ENCODE measurements around the gene MAP4K4. TPM values are rescaled to one million over a fixed set of nuclear protein-coding genes. Genes with fewer than 3 reads are reported as not detected.

Gene MAP4K4
- total RNA-seq, 1 donor from 2014 or later: 232 TPM

DNA sequence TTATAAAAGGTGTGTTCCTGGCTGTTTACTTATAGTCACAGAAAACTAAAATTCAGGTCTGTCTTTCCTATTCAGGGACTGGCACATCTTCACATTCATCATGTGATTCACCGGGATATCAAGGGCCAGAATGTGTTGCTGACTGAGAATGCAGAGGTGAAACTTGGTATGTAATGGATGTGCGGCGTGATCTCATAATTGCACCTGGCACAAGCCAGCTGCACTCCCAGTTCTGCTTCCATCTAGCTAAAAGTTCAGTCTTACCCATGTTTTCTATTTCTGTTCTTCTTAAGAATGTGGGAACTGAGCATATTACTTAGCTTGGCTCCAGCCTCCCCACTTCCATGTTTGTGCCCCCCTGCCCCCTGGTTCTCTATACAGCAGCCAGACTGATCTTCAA is 131.9 kb downstream of the MAP4K4 start:
- ChIA-PET CTCF (interaction anchor here (0.6 to 7.5 kb wide), 3 partner anchors 104 to 488 kb away, joined by 3 to 162 read pairs (median 51); no protein-coding TSS in a partner anchor), POLR2A (no interaction called here)
- ATAC-seq (ENCODE audit: low read depth): no peak
- peak overlapping the region; percentile 33 for H3K27ac Mint-ChIP-seq
- DNase-seq: no peak
- TF ChIP-seq, protein P1, sequence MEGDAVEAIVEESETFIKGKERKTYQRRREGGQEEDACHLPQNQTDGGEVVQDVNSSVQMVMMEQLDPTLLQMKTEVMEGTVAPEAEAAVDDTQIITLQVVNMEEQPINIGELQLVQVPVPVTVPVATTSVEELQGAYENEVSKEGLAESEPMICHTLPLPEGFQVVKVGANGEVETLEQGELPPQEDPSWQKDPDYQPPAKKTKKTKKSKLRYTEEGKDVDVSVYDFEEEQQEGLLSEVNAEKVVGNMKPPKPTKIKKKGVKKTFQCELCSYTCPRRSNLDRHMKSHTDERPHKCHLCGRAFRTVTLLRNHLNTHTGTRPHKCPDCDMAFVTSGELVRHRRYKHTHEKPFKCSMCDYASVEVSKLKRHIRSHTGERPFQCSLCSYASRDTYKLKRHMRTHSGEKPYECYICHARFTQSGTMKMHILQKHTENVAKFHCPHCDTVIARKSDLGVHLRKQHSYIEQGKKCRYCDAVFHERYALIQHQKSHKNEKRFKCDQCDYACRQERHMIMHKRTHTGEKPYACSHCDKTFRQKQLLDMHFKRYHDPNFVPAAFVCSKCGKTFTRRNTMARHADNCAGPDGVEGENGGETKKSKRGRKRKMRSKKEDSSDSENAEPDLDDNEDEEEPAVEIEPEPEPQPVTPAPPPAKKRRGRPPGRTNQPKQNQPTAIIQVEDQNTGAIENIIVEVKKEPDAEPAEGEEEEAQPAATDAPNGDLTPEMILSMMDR (IDR thresholded peaks at IDR 0.05): no peak
- no peak overlapping the region for H3K4me3 Mint-ChIP-seq
- intact Hi-C loops (cut with micrococcal nuclease): no loop called here
- H3K4me1 Mint-ChIP-seq: peaks cover 52% of the 10 kb centered on the region
- H3K9me3 Mint-ChIP-seq: no peaks in the 10 kb centered on the region
- H3K27me3 Mint-ChIP-seq: no peaks in the 10 kb centered on the region
- H3K36me3 Mint-ChIP-seq (ENCODE audit: low read depth): peaks cover 77% of the 10 kb centered on the region

DNA sequence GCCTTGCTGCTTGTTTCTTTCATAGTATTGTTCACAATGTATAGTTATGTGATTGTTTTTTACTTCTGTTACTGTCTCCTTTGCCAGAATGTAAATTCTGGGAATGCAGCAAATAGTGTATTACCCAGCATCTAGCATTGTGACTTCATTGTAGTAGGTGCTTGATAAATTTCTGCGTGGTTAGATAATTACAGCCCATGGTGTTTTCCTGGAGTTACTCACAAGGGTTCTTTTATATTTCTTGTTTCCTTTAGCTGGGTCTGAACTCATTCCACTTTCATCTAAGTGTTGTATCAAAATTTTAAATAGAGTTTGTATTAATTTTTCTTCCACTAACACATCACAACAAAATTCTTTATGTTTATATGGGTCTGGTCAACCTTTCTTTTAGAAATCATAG is 132.6 kb downstream of the MAP4K4 start:
- peaks cover 82% of the 10 kb centered on the region for H3K36me3 Mint-ChIP-seq (ENCODE audit: low read depth)
- no peak overlapping the region for H3K4me3 Mint-ChIP-seq
- POLR2A ChIA-PET: interaction anchor here (0.7 to 2.3 kb wide), 3 partner anchors 130 to 425 kb away, joined by 3 to 13 read pairs (median 4); no protein-coding TSS in a partner anchor
- TF ChIP-seq, protein P1 (IDR thresholded peaks at IDR 0.05): no peak
- ATAC-seq (ENCODE audit: low read depth) (no peak), DNase-seq (no peak)
- H3K4me1 Mint-ChIP-seq: peaks cover 52% of the 10 kb centered on the region
- H3K27me3 Mint-ChIP-seq: no peaks in the 10 kb centered on the region
- intact Hi-C loops (cut with micrococcal nuclease): loop anchor here (2.0 kb wide), 4 partner anchors 61 to 313 kb away; partner anchors contain the start of gene MAP4K4
- H3K27ac Mint-ChIP-seq: peak overlapping the region; percentile 54
- no peaks in the 10 kb centered on the region for H3K9me3 Mint-ChIP-seq
- CTCF ChIA-PET: interaction anchor here (1.2 to 7.5 kb wide), 5 partner anchors 25 to 489 kb away, joined by 3 to 162 read pairs (median 3); no protein-coding TSS in a partner anchor

DNA sequence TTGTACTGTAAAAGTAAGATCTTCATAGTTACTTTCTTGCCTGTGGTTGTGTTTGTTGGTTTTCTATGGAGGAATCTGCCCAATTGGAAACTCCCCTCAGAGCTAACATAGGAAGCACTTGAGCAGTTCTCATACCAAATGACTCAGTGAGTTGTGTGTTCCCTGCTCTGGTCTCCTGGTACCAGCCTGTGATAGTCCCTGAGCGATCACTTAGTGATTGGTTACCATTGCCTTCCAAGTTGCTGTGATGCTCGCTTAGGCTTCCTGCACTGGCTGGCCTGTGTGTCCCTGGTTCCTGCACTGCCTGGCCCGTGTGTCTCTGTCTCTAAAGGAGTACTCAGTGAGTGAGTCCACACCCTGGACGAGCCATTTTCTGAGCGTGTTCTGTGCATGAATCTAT is 133.0 kb downstream of the MAP4K4 start:
- TF ChIP-seq, protein P1 (IDR thresholded peaks at IDR 0.05): no peak
- H3K36me3 Mint-ChIP-seq (ENCODE audit: low read depth): peaks cover 83% of the 10 kb centered on the region
- POLR2A ChIA-PET: interaction anchor here (0.7 to 2.3 kb wide), 5 partner anchors 78 to 431 kb away, joined by 3 to 13 read pairs (median 4); no protein-coding TSS in a partner anchor

DNA sequence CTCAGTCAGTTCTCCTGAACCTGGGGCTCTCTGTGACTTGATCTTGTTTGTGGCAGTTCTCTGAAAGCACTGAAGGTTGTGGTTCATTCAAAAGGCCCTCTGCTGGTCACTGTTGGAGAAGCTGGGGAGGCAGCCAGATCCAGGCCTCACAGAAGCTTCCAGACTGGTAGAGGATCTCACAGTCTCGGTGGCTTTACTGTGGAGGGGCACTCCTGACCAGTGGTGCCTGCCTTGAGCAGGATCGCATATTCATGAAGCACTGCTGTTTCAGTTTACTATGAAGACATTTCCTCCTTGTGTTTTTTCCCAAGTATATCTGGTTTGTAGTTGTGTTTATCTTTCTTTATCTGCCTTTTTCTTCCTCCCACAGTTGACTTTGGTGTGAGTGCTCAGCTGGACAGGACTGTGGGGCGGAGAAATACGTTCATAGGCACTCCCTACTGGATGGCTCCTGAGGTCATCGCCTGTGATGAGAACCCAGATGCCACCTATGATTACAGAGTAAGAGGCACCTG is 133.9 kb downstream of the MAP4K4 start:
- intact Hi-C loops (cut with micrococcal nuclease): loop anchor here (1.0 to 2.0 kb wide), 6 partner anchors 63 to 489 kb away; partner anchors contain the start of gene MAP4K4
- ATAC-seq (ENCODE audit: low read depth): peak; percentile 82
- H3K27me3 Mint-ChIP-seq: no peaks in the 10 kb centered on the region
- H3K4me3 Mint-ChIP-seq: no peak overlapping the region
- POLR2A ChIA-PET: interaction anchor here (0.6 to 2.3 kb wide), 9 partner anchors 52 to 522 kb away, joined by 3 to 13 read pairs (median 3); no protein-coding TSS in a partner anchor
- H3K9me3 Mint-ChIP-seq: no peaks in the 10 kb centered on the region
- peak; percentile 37 for DNase-seq
- TF ChIP-seq, protein P1 (IDR thresholded peaks at IDR 0.05): no peak
- peaks cover 49% of the 10 kb centered on the region for H3K4me1 Mint-ChIP-seq
- H3K27ac Mint-ChIP-seq: peak overlapping the region; percentile 56
- CTCF ChIA-PET: interaction anchor here (0.5 to 7.5 kb wide), 30 partner anchors 10 to 493 kb away, joined by 3 to 162 read pairs (median 4); partner anchors contain the start of gene MAP4K4
- peaks cover 85% of the 10 kb centered on the region for H3K36me3 Mint-ChIP-seq (ENCODE audit: low read depth)

More for the DNA sequence above, 133.0 kb downstream of the MAP4K4 start:
- Mint-ChIP-seq H3K27me3 (no peaks in the 10 kb centered on the region), H3K9me3 (no peaks in the 10 kb centered on the region), H3K4me1 (peaks cover 52% of the 10 kb centered on the region), H3K27ac (peak overlapping the region; percentile 54), H3K4me3 (no peak overlapping the region)
- intact Hi-C loops (cut with micrococcal nuclease): loop anchor here (2.0 kb wide), 4 partner anchors 62 to 314 kb away; partner anchors contain the start of gene MAP4K4
- CTCF ChIA-PET: interaction anchor here (0.8 to 7.5 kb wide), 19 partner anchors 26 to 489 kb away, joined by 3 to 162 read pairs (median 4); partner anchors contain the start of gene MAP4K4
- DNase-seq: no peak
- ATAC-seq (ENCODE audit: low read depth): peak; percentile 47

DNA sequence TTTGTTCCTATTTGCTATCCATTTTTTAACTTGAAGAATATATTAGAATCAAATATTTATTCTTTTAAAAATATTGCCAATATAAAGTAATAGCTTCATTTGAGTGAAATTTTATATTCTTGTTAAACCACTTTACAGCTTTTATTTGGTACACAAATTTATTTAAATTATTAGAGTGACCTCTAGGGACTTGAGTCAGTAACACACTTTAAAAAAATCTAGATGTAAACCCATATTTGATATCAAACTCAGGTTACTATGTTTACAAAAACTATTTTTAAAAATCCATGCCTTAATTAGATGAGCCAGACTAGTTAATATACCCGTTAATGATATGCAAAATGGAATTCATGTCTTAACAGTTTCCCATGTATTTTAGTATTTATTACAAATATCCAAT is 134.6 kb downstream of the MAP4K4 start:
- Mint-ChIP-seq H3K4me1 (peaks cover 42% of the 10 kb centered on the region), H3K36me3 (ENCODE audit: low read depth) (peaks cover 82% of the 10 kb centered on the region), H3K27ac (no peak overlapping the region), H3K9me3 (no peaks in the 10 kb centered on the region), H3K27me3 (no peaks in the 10 kb centered on the region), H3K4me3 (no peak overlapping the region)
- intact Hi-C loops (cut with micrococcal nuclease): no loop called here
- no peak for DNase-seq
- ATAC-seq (ENCODE audit: low read depth): no peak
- TF ChIP-seq, protein P1 (IDR thresholded peaks at IDR 0.05): no peak
- CTCF ChIA-PET: interaction anchor here (0.5 to 7.5 kb wide), 19 partner anchors 10 to 493 kb away, joined by 3 to 162 read pairs (median 4); partner anchors contain the start of gene MAP4K4
- POLR2A ChIA-PET: interaction anchor here (0.6 to 2.3 kb wide), 3 partner anchors 73 to 523 kb away, joined by 3 to 13 read pairs (median 3); no protein-coding TSS in a partner anchor
